ENCODE results near the gene ATP5F1C. TPM values are rescaled to one million over a fixed set of nuclear protein-coding genes. Genes with fewer than 3 reads are reported as not detected.

Gene ATP5F1C
- total and polyA plus RNA-seq, 2 donors (not counting 3 experiments of a cell fraction or from before 2014, with no cell fraction given), result 184 to 290 TPM

GRCh38 chr10:7857262-7857661 is 69.3 kb downstream of the ATP5F1C start:
- H3K9me1 ChIP-seq (replicated peaks; ENCODE audit: control insufficient read depth, extremely low read depth, insufficient read depth, low read length), result no peaks in the 10 kb centered on the region
- no TSS peak for BruUV-seq (replicated peaks)
- no peaks in the 10 kb centered on the region for H3K36me3 ChIP-seq (ENCODE audit: control insufficient read depth in 2 of 2, extremely low read depth in 1 of 2, insufficient read depth in 2 of 2, low read length in 2 of 2)
- ChIA-PET CTCF (interaction anchor here (0.6 to 1.1 kb wide), 4 partner anchors 9 to 1437 kb away, joined by 3 to 5 read pairs (median 4); no protein-coding TSS in a partner anchor), POLR2A (no interaction called here)
- H2AFZ ChIP-seq (ENCODE audit: low read depth, low read length), result no peak overlapping the region
- no peaks in the 10 kb centered on the region for H4K20me1 ChIP-seq (replicated peaks; ENCODE audit: control insufficient read depth, extremely low read depth, insufficient read depth, low read length)
- no peak overlapping the region for H3K9ac ChIP-seq (replicated peaks; ENCODE audit: extremely low read depth, insufficient read depth, low read length)
- DNase-seq (ENCODE audit: low read depth, low spot score) (peak; percentile 14), FAIRE-seq (no peak)
- no peaks in the 10 kb centered on the region for H3K4me1 ChIP-seq (ENCODE audit: control insufficient read depth, extremely low read depth, insufficient read depth, low read length)
- H3K4me3 ChIP-seq (replicated peaks in 1 of 3; ENCODE audit: insufficient read depth in 1 of 3, low read depth in 1 of 3, low read length in 3 of 3), result no peak overlapping the region
- dilution Hi-C loops (cut with MboI; ENCODE audit: extremely low pct_ligation_motif_present, low sequenced_read_pairs) (no loop called here), intact Hi-C loops (cut with micrococcal nuclease) (no loop called here)
- H3K27ac ChIP-seq (ENCODE audit: insufficient read depth, low read depth, low read length), result no peak overlapping the region
- H3K9me3 ChIP-seq (replicated peaks; ENCODE audit: control insufficient read depth, insufficient read depth, low read length), result no peaks in the 10 kb centered on the region
- no peak overlapping the region for H3K4me2 ChIP-seq (ENCODE audit: insufficient read depth, low read length)
- TF ChIP-seq FOS (IDR thresholded peaks at IDR 0.05; ENCODE audit: borderline replicate concordance, insufficient read depth, low read length), result no peak
- no peak for TF ChIP-seq JUN (IDR thresholded peaks at IDR 0.05; ENCODE audit: borderline replicate concordance, insufficient read depth, insufficient read length, low read depth)
- TF ChIP-seq, protein P1, sequence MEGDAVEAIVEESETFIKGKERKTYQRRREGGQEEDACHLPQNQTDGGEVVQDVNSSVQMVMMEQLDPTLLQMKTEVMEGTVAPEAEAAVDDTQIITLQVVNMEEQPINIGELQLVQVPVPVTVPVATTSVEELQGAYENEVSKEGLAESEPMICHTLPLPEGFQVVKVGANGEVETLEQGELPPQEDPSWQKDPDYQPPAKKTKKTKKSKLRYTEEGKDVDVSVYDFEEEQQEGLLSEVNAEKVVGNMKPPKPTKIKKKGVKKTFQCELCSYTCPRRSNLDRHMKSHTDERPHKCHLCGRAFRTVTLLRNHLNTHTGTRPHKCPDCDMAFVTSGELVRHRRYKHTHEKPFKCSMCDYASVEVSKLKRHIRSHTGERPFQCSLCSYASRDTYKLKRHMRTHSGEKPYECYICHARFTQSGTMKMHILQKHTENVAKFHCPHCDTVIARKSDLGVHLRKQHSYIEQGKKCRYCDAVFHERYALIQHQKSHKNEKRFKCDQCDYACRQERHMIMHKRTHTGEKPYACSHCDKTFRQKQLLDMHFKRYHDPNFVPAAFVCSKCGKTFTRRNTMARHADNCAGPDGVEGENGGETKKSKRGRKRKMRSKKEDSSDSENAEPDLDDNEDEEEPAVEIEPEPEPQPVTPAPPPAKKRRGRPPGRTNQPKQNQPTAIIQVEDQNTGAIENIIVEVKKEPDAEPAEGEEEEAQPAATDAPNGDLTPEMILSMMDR (IDR thresholded peaks at IDR 0.05; ENCODE audit: extremely low read depth in 1 of 2, insufficient read depth in 1 of 2, low read depth in 1 of 2, low read length in 2 of 2), result no peak
- no peak for TF ChIP-seq MAX (IDR thresholded peaks at IDR 0.05; ENCODE audit: insufficient read depth, insufficient read length)
- TF ChIP-seq POLR2AphosphoS5 (IDR thresholded peaks at IDR 0.05; ENCODE audit: insufficient read depth, low read depth, low read length), result no peak
- no peak for TF ChIP-seq POLR2A (IDR thresholded peaks at IDR 0.05; ENCODE audit: low read depth, low read length)
- TF ChIP-seq EZH2 (IDR thresholded peaks at IDR 0.05; ENCODE audit: borderline replicate concordance, low read depth, low read length, severe bottlenecking), result no peak
- no peaks in the 10 kb centered on the region for H3K27me3 ChIP-seq (ENCODE audit: control insufficient read depth in 2 of 2, insufficient read depth in 2 of 2, low read length in 2 of 2)
- H3K79me2 ChIP-seq (ENCODE audit: control insufficient read depth, insufficient read depth, low read length), result peaks cover 6% of the 10 kb centered on the region

Other genes with a start within 250 kb of the ATP5F1C start
- gene ITIH5, start 121.2 kb upstream of the ATP5F1C start, total RNA-seq, result not detected in 2 replicates
- gene ITIH5, start 121.2 kb upstream of the ATP5F1C start, polyA plus RNA-seq, result 0.05 TPM in 1 of 2 replicates, not detected in the other
- not detected in 2 replicates for gene ITIH2, start 84.9 kb upstream of the ATP5F1C start, total RNA-seq
- gene ITIH2, start 84.9 kb upstream of the ATP5F1C start, polyA plus RNA-seq, result not detected in 2 replicates
- gene KIN, start 184 bp upstream of the ATP5F1C start, total RNA-seq, result 13.6 and 14.4 TPM in 2 replicates
- gene KIN, start 184 bp upstream of the ATP5F1C start, polyA plus RNA-seq, result 1.7 and 2.6 TPM in 2 replicates
- gene TAF3, start 30.3 kb downstream of the ATP5F1C start, total RNA-seq, result 10.1 and 10.5 TPM in 2 replicates
- gene TAF3, start 30.3 kb downstream of the ATP5F1C start, polyA plus RNA-seq, result 1.8 and 2.4 TPM in 2 replicates